ENCODE results near the gene MTREX. TPM values are rescaled to one million over a fixed set of nuclear protein-coding genes. Genes with fewer than 3 reads are reported as not detected.
A peak's percentile ranks its signal among the peaks of the same experiment; 100 is the strongest.

Gene MTREX
- polyA plus RNA-seq, 2 of the 4 experiments (the other 2 are of a cell fraction): 74.8 to 99.8 TPM

- CTCF ChIA-PET: no interaction called here
- DNase-seq (ENCODE audit: low read depth in 1 of 2, low spot score in 1 of 2) (no peak), ATAC-seq (no peak), FAIRE-seq (no peak)
- Histone ChIP-seq H3K27ac (no peak overlapping the region), H3K4me3 (no peak overlapping the region), H3K4me2 (no peak overlapping the region), H3K9me3 (no peaks in the 10 kb centered on the region), H3K4me1 (peaks cover 3% of the 10 kb centered on the region; the same call in 2 of the 3 replicates)
- WGBS (ENCODE audit: missing lambda C conversion rate): 100% methylated on average over 1 of the region's 1 CpG
- TF ChIP-seq NR3C1 (IDR thresholded peaks at IDR 0.05) (no peak), HEYL (CRISPR knock-in tag; IDR thresholded peaks at IDR 0.05) (no peak), KDM1A (IDR thresholded peaks at IDR 0.05; ENCODE audit: low read depth) (no peak), CHD4 (IDR thresholded peaks at IDR 0.05; ENCODE audit: borderline replicate concordance) (no peak), BHLHE40 (IDR thresholded peaks at IDR 0.05; ENCODE audit: low read depth, low read length) (no peak), USF2 (IDR thresholded peaks at IDR 0.05) (no peak), MYC (IDR thresholded peaks at IDR 0.05; ENCODE audit: borderline replicate concordance, low read length) (no peak), JUNB (IDR thresholded peaks at IDR 0.05) (no peak)
- POLR2A ChIA-PET: no interaction called here
Measured at GRCh38 chr5:55385227-55385626, 77.4 kb downstream of the MTREX start.

GRCh38 chr5:55385846-55386245 lies 78.1 kb downstream of the MTREX start:
- 90% methylated on average over 3 of the region's 3 CpGs for whole genome bisulfite sequencing (ENCODE audit: missing lambda C conversion rate)
- Histone ChIP-seq H3K9me3 (no peaks in the 10 kb centered on the region), H3K27ac (no peak overlapping the region), H3K4me1 (no peaks in the 10 kb centered on the region), H3K4me2 (no peak overlapping the region), H3K4me3 (no peak overlapping the region)
- ATAC-seq (no peak), FAIRE-seq (peak; percentile 32), DNase-seq (ENCODE audit: low read depth in 1 of 2, low spot score in 1 of 2) (no peak)
- ChIA-PET POLR2A (no interaction called here), CTCF (interaction anchor here (0.7 kb wide), 1 partner anchor 39 kb away, joined by 3 read pairs; no protein-coding TSS in a partner anchor)
- TF ChIP-seq ZSCAN20 (CRISPR knock-in tag; IDR thresholded peaks at IDR 0.05) (no peak), E2F6 (IDR thresholded peaks at IDR 0.05; ENCODE audit: borderline replicate concordance, low read depth) (no peak), NPAS2 (CRISPR knock-in tag; IDR thresholded peaks at IDR 0.05; ENCODE audit: borderline replicate concordance) (no peak), MYC (IDR thresholded peaks at IDR 0.05; ENCODE audit: borderline replicate concordance, low read length) (no peak), GATA3 (IDR thresholded peaks at IDR 0.05; ENCODE audit: borderline replicate concordance) (no peak), ELK1 (IDR thresholded peaks at IDR 0.05; ENCODE audit: low read depth, low read length) (no peak), ZNF302 (CRISPR knock-in tag; IDR thresholded peaks at IDR 0.05) (no peak), CBX2 (IDR thresholded peaks at IDR 0.05; ENCODE audit: borderline replicate concordance, low read depth) (no peak), HOXB13 (CRISPR knock-in tag; IDR thresholded peaks at IDR 0.05; ENCODE audit: low read depth) (no peak), KDM5A (IDR thresholded peaks at IDR 0.05) (no peak)

GRCh38 chr5:55386356-55386755 lies 78.6 kb downstream of the MTREX start:
- ATAC-seq: no peak
- POLR2A ChIA-PET: no interaction called here
- no peak for DNase-seq (ENCODE audit: low read depth in 1 of 2, low spot score in 1 of 2)
- TF ChIP-seq CBX2 (IDR thresholded peaks at IDR 0.05; ENCODE audit: borderline replicate concordance, low read depth) (no peak), CBX8 (IDR thresholded peaks at IDR 0.05) (no peak), EHMT2 (IDR thresholded peaks at IDR 0.05; ENCODE audit: low read depth) (no peak), KDM1A (IDR thresholded peaks at IDR 0.05; ENCODE audit: low read depth) (no peak), TFCP2L1 (CRISPR knock-in tag; IDR thresholded peaks at IDR 0.05) (no peak), NPAS2 (CRISPR knock-in tag; IDR thresholded peaks at IDR 0.05; ENCODE audit: borderline replicate concordance) (no peak), HOXB5 (CRISPR knock-in tag; IDR thresholded peaks at IDR 0.05) (no peak), REST (IDR thresholded peaks at IDR 0.05) (no peak)
- Histone ChIP-seq H3K9me3 (no peaks in the 10 kb centered on the region), H3K4me3 (no peak overlapping the region), H3K4me2 (no peak overlapping the region), H3K4me1 (no peaks in the 10 kb centered on the region), H3K27ac (no peak overlapping the region)
- 98% methylated on average over 1 of the region's 1 CpG for WGBS (ENCODE audit: missing lambda C conversion rate)
- FAIRE-seq: no peak
- CTCF ChIA-PET: interaction anchor here (0.7 kb wide), 1 partner anchor 39 kb away, joined by 3 read pairs; no protein-coding TSS in a partner anchor
